Fibroblast of lung (primary cell): ENCODE results near the gene GNPTAB. TPM values are rescaled to one million over a fixed set of nuclear protein-coding genes. Genes with fewer than 3 reads are reported as not detected.

Source experiments
- DNase-seq, 2 donors: peaks; one replicate each; pipeline versions ENCODE4 v3.0.0 to v3.0.0-alpha.2; 2010; ENCODE audit warnings: low read depth in 2 of 2
- H2AFZ ChIP-seq: 2 replicates; pipeline ENCODE4 v1.5.1; 2012; ENCODE audit warnings: low read length, control low read depth, inconsistent platforms
- H3K27ac ChIP-seq: 2 replicates; pipeline ENCODE4 v1.5.1; 2011; ENCODE audit warnings: low read length, control low read depth; ENCODE audit not compliant: insufficient read depth
- H3K27me3 ChIP-seq: 2 replicates; pipeline ENCODE4 v1.5.1; 2011; ENCODE audit warnings: mild to moderate bottlenecking, low read length; ENCODE audit not compliant: control insufficient read depth, insufficient read depth
- H3K36me3 ChIP-seq: 2 replicates; pipeline ENCODE4 v1.5.1; 2011; ENCODE audit warnings: low read length; ENCODE audit not compliant: control insufficient read depth, insufficient read depth
- H3K4me1 ChIP-seq: 2 replicates; pipeline ENCODE4 v1.5.1; 2011; ENCODE audit warnings: low read length; ENCODE audit not compliant: control insufficient read depth, insufficient read depth; ENCODE audit errors: extremely low read depth
- H3K4me2 ChIP-seq: 2 replicates; pipeline ENCODE4 v1.5.1; 2011; ENCODE audit warnings: low read length, control low read depth; ENCODE audit not compliant: insufficient read depth; ENCODE audit errors: extremely low read depth
- H3K4me3 ChIP-seq, 4 experiments: fragments of 200-600 bp in 1 of 4; sonication (generic) in 1 of 4; replicated peaks in 1 of 4; 2 replicates each; pipeline ENCODE4 v1.5.1; 2011 to 2016; ENCODE audit warnings: low read length in 4 of 4, low read depth in 3 of 4, mild to moderate bottlenecking in 3 of 4, control low read depth in 2 of 4, inconsistent platforms in 1 of 4, mixed read lengths in 1 of 4; ENCODE audit not compliant: insufficient read depth in 1 of 4; ENCODE audit errors: control extremely low read depth in 1 of 4
- H3K79me2 ChIP-seq: 2 replicates; pipeline ENCODE4 v1.5.1; 2012; ENCODE audit warnings: mild to moderate bottlenecking, low read length, inconsistent platforms; ENCODE audit not compliant: control insufficient read depth, insufficient read depth
- H3K9ac ChIP-seq: 2 replicates; pipeline ENCODE4 v1.5.1; 2011; ENCODE audit warnings: mild to moderate bottlenecking, low read length, control low read depth; ENCODE audit not compliant: insufficient read depth
- H3K9me3 ChIP-seq: 2 replicates; pipeline ENCODE4 v1.5.1; 2012; ENCODE audit warnings: low read depth, low read length; ENCODE audit not compliant: control insufficient read depth, insufficient read depth
- H4K20me1 ChIP-seq: 2 replicates; pipeline ENCODE4 v1.5.1; 2011; ENCODE audit warnings: low read length; ENCODE audit not compliant: control insufficient read depth, insufficient read depth; ENCODE audit errors: extremely low read depth
- CTCF ChIP-seq, 2 donors: IDR thresholded peaks in 1 of 2; conservative IDR thresholded peaks in 1 of 2; 1 replicate in 1 of 2; 2 replicates in 1 of 2; pipeline ENCODE4 v1.5.1; 2011 to 2012; ENCODE audit warnings: low read length in 2 of 2, control low read depth in 1 of 2, inconsistent platforms in 1 of 2, low read depth in 1 of 2, mild to moderate bottlenecking in 1 of 2
- EZH2 ChIP-seq: IDR thresholded peaks from 2 replicates; pipeline ENCODE4 v1.5.1; 2012; ENCODE audit warnings: low read length, control low read depth, mild to moderate bottlenecking; ENCODE audit errors: missing control alignments
- polyA plus RNA-seq, 2 donors: library from polyadenylated mRNA; depleted of rRNA in 1 of 2; stranded (reverse) in 1 of 2; unstranded in 1 of 2; fragments of >200 nt; gene quantifications; 2 replicates each; pipeline ENCODE4 v1.2.1, GENCODE V29; 2011 to 2012; ENCODE audit warnings: missing spikeins in 1 of 2
- total RNA-seq: library from RNA; depleted of rRNA; stranded (reverse); fragments of >200 nt; gene quantifications from 2 replicates; pipeline ENCODE4 v1.2.1, GENCODE V29; 2014

Gene GNPTAB
- total and polyA plus RNA-seq, 2 donors (not counting 1 experiment from before 2014, with no cell fraction given) = 49.7 to 58.4 TPM

- H3K4me3 ChIP-seq = no peak overlapping the region
- H3K27ac ChIP-seq = no peak overlapping the region
- no peak overlapping the region for H3K4me2 ChIP-seq
- peaks cover 2% of the 10 kb centered on the region for H3K79me2 ChIP-seq
- peak in 1 of 2 donors; percentile 74 for DNase-seq
- no peaks in the 10 kb centered on the region for H3K27me3 ChIP-seq
- H4K20me1 ChIP-seq = no peaks in the 10 kb centered on the region
- no peaks in the 10 kb centered on the region for H3K9me3 ChIP-seq
- TF ChIP-seq CTCF (conservative IDR thresholded peaks at IDR 0.05 in 1 of 2, IDR thresholded peaks at IDR 0.05 in 1 of 2; ENCODE audit: low read depth in 1 of 2, low read length in 2 of 2) (no peak), EZH2 (no peak)
- H3K4me1 ChIP-seq = no peaks in the 10 kb centered on the region
- no peaks in the 10 kb centered on the region for H3K36me3 ChIP-seq
- H3K9ac ChIP-seq = no peak overlapping the region
- no peak overlapping the region for H2AFZ ChIP-seq
Measured at GRCh38 chr12:101707131-101707782, 123.5 kb downstream of the GNPTAB start.

GRCh38 chr12:101706403-101706802 is 124.4 kb downstream of the GNPTAB start:
- Histone ChIP-seq H3K4me1 (no peaks in the 10 kb centered on the region), H3K36me3 (no peaks in the 10 kb centered on the region), H3K4me2 (no peak overlapping the region), H2AFZ (no peak overlapping the region), H3K79me2 (peaks cover 4% of the 10 kb centered on the region), H3K27me3 (no peaks in the 10 kb centered on the region), H4K20me1 (no peaks in the 10 kb centered on the region), H3K27ac (no peak overlapping the region), H3K9ac (no peak overlapping the region), H3K4me3 (no peak overlapping the region), H3K9me3 (no peaks in the 10 kb centered on the region)
- TF ChIP-seq EZH2 (no peak), CTCF (conservative IDR thresholded peaks at IDR 0.05 in 1 of 2, IDR thresholded peaks at IDR 0.05 in 1 of 2; ENCODE audit: low read depth in 1 of 2, low read length in 2 of 2) (no peak)
- no peak for DNase-seq

- no peak overlapping the region for H2AFZ ChIP-seq
- no peak overlapping the region for H3K4me3 ChIP-seq
- H3K4me1 ChIP-seq = no peaks in the 10 kb centered on the region
- no peaks in the 10 kb centered on the region for H3K27me3 ChIP-seq
- peaks cover 9% of the 10 kb centered on the region for H3K79me2 ChIP-seq
- no peaks in the 10 kb centered on the region for H3K36me3 ChIP-seq
- no peak overlapping the region for H3K27ac ChIP-seq
- H4K20me1 ChIP-seq = no peaks in the 10 kb centered on the region
- H3K4me2 ChIP-seq = no peak overlapping the region
- no peak for DNase-seq
- H3K9ac ChIP-seq = no peak overlapping the region
- no peaks in the 10 kb centered on the region for H3K9me3 ChIP-seq
- no peak for TF ChIP-seq CTCF (conservative IDR thresholded peaks at IDR 0.05 in 1 of 2, IDR thresholded peaks at IDR 0.05 in 1 of 2; ENCODE audit: low read depth in 1 of 2, low read length in 2 of 2)
- TF ChIP-seq EZH2 = no peak
Measured at GRCh38 chr12:101703487-101703886, 127.3 kb downstream of the GNPTAB start.
